ENCODE measurements around the gene HOXA9. TPM values are rescaled to one million over a fixed set of nuclear protein-coding genes. Genes with fewer than 3 reads are reported as not detected.

HOXA9 gene
- total and polyA plus RNA-seq, 2 experiments from 2014 or later, result 3.6 to 4.4 TPM

GRCh38 chr7:27131390-27131819 is 33.9 kb downstream of the HOXA9 start:
- Histone ChIP-seq H3K27me3 (peaks cover 87% of the 10 kb centered on the region), H3K4me2 (peak overlapping the region; percentile 92), H3K9me3 (ENCODE audit: low read depth) (no peaks in the 10 kb centered on the region), H4K20me1 (ENCODE audit: insufficient read depth, poor library complexity, severe bottlenecking) (no peaks in the 10 kb centered on the region), H2AFZ (peak overlapping the region; percentile 93), H3K4me1 (ENCODE audit: insufficient read depth) (peaks cover 10% of the 10 kb centered on the region), H3K36me3 (replicated peaks; ENCODE audit: insufficient read depth, low read depth) (no peaks in the 10 kb centered on the region), H3K4me3 (peak overlapping the region; percentile 80), H3K9me2 (replicated peaks; ENCODE audit: insufficient read depth) (no peaks in the 10 kb centered on the region), H3K27ac (peak overlapping the region; percentile 39), H3K79me2 (no peaks in the 10 kb centered on the region)
- DNase-seq (ENCODE audit: low spot score), result no peak
- 27% methylated on average over 12 of the region's 12 CpGs for WGBS (ENCODE audit: low lambda C conversion rate, missing lambda C conversion rate)
- TF ChIP-seq CTCF (IDR thresholded peaks at IDR 0.05; ENCODE audit: poor library complexity) (no peak), EZH2 (IDR thresholded peaks at IDR 0.05; ENCODE audit: borderline replicate concordance) (peak; percentile 69)

- Histone ChIP-seq H3K79me2 (no peaks in the 10 kb centered on the region), H3K27me3 (peaks cover 88% of the 10 kb centered on the region), H3K9me3 (ENCODE audit: low read depth) (no peaks in the 10 kb centered on the region)
Observed at GRCh38 chr7:27130540-27131389, 34.6 kb downstream of the HOXA9 start, which contains the start of gene HOXA4. Gene HOXA4 (minus strand): TSS chr7:27130757. CDS start chr7:27130733, 24 bp downstream.

GRCh38 chr7:27129729-27130539 is 35.4 kb downstream of the HOXA9 start:
- peaks cover 6% of the 10 kb centered on the region for H3K4me1 ChIP-seq (ENCODE audit: insufficient read depth)
- no peak overlapping the region for H2AFZ ChIP-seq
- TF ChIP-seq CTCF (IDR thresholded peaks at IDR 0.05; ENCODE audit: poor library complexity) (peak; percentile 11), EZH2phosphoT487 (IDR thresholded peaks at IDR 0.05; ENCODE audit: low read depth, severe bottlenecking, unreplicated experiment) (peak; percentile 32), EZH2 (IDR thresholded peaks at IDR 0.05; ENCODE audit: borderline replicate concordance) (no peak)
- peak overlapping the region; percentile 80 for H3K4me3 ChIP-seq
- WGBS (ENCODE audit: low lambda C conversion rate, missing lambda C conversion rate), result 9% methylated on average over 39 of the region's 72 CpGs
- no peaks in the 10 kb centered on the region for H3K9me3 ChIP-seq (ENCODE audit: low read depth)
- no peaks in the 10 kb centered on the region for H3K36me3 ChIP-seq (replicated peaks; ENCODE audit: insufficient read depth, low read depth)
- peak overlapping the region; percentile 92 for H3K4me2 ChIP-seq
- no peaks in the 10 kb centered on the region for H3K9me2 ChIP-seq (replicated peaks; ENCODE audit: insufficient read depth)
- DNase-seq (ENCODE audit: low spot score), result peak; percentile 53
- H3K27me3 ChIP-seq, result peaks cover 88% of the 10 kb centered on the region
- no peaks in the 10 kb centered on the region for H4K20me1 ChIP-seq (ENCODE audit: insufficient read depth, poor library complexity, severe bottlenecking)
- H3K79me2 ChIP-seq, result no peaks in the 10 kb centered on the region
- H3K27ac ChIP-seq, result no peak overlapping the region

More at GRCh38 chr7:27130540-27131389, 34.6 kb downstream of the HOXA9 start, which contains the start of gene HOXA4:
- TF ChIP-seq CTCF (IDR thresholded peaks at IDR 0.05; ENCODE audit: poor library complexity), result no peak
- no peak for TF ChIP-seq EZH2phosphoT487 (IDR thresholded peaks at IDR 0.05; ENCODE audit: low read depth, severe bottlenecking, unreplicated experiment)
- TF ChIP-seq EZH2 (IDR thresholded peaks at IDR 0.05; ENCODE audit: borderline replicate concordance), result peak; percentile 61
- Histone ChIP-seq H3K4me2 (peak within 1 kb of the TSS; percentile 92), H3K9me2 (replicated peaks; ENCODE audit: insufficient read depth) (no peaks in the 10 kb centered on the region), H3K36me3 (replicated peaks; ENCODE audit: insufficient read depth, low read depth) (no peaks in the 10 kb centered on the region), H2AFZ (peak within 1 kb of the TSS; percentile 93), H4K20me1 (ENCODE audit: insufficient read depth, poor library complexity, severe bottlenecking) (no peaks in the 10 kb centered on the region), H3K4me1 (ENCODE audit: insufficient read depth) (peaks cover 6% of the 10 kb centered on the region), H3K27ac (peak within 1 kb of the TSS; percentile 39), H3K4me3 (peak within 1 kb of the TSS; percentile 80)
- WGBS (ENCODE audit: low lambda C conversion rate, missing lambda C conversion rate), result 4% methylated on average over 44 of the region's 67 CpGs
- DNase-seq (ENCODE audit: low spot score), result peak; percentile 91

All from hepatocyte (in vitro differentiated cells).